Vagina (tissue), 2 donors: ENCODE results near the gene LMOD1.

Source experiments
- CTCF ChIP-seq, 3 experiments: fragments of 450-650 bp in 2 of 3; fragments of 200-600 bp in 1 of 3; sonication (generic) in 1 of 3; IDR thresholded peaks; one replicate each; pipeline ENCODE4 v1.5.1; 2017 to 2019; ENCODE audit warnings: antibody characterized with exemption in 3 of 3, mild to moderate bottlenecking in 2 of 3, moderate library complexity in 2 of 3
- POLR2A ChIP-seq, 2 donors: fragments of 450-650 bp; IDR thresholded peaks; one replicate each; pipeline ENCODE4 v1.6.1; 2017; ENCODE audit warnings: antibody characterized with exemption in 2 of 2, mild to moderate bottlenecking in 2 of 2, moderate library complexity in 2 of 2

DNA sequence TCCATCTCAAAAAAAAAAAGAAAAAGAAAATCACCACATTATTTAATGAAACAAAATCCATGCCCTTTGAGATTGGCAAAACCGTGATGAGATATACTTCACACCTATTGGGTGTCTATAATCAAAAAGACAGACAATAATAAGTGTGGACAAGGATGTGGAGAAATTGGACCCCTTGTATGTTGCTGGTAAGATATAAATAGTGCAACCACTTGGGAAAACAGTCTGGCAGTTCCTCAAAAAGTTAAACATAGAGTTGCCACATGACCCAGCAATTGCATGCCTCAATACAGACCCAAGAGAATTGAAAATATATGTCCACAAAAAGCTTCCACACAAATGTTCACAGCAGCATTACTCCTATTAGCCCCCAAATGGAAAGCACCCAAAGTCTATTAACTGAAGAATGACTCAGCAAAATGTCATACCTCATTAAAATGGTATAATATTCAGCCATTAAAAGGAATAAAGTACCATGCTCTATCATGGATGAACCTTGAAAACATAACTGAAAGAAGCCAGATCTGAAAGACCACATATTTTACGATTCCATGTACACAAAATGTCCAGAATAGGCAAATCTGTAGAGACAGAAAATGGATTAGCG is 24.3 kb downstream of the LMOD1 start:
- TF ChIP-seq CTCF (IDR thresholded peaks at IDR 0.05) (no peak), POLR2A (IDR thresholded peaks at IDR 0.05) (no peak)
